Ramos (cell line): ENCODE data around the gene DYSF.

ENCODE experiments used
- in situ Hi-C: fragments of 300-500 bp; cut with MboI; formaldehyde crosslinking; loops from one replicate; pipeline ENCODE4 v1.14.3; 2022; ENCODE audit warnings: low sequenced_read_pairs; ENCODE audit not compliant: unreplicated experiment

DYSF gene

DNA sequence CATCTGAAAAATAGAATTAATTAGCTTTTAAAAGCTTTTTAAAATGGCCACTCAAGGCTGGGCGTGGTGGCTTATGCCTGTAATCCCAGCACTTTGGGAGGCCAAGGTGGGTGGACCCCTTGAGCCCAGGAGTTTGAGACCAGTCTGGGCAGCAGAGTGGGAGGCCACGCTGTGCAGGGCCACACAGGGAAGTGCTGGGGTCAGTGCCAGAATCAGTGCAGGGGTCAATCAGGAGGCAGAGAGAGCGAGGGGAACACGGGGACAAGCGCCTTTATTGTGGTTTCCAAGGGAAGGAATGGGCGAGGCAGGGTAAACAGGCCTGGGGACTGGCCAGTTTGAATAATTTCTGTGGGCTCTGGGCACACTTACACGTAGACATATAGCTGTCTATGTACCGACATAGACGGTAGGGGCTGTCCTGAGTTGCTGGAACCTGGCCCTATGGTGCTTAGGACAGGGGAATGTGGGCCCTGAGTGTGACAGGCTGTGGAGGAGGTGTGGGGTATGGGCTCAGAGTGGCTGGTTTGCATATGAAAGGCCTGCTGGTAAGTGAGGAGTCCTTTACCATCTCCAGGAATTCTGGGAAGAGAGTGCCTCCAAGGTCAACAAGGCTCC, 42.9 kb downstream of the DYSF start:
- in situ Hi-C loops = no loop called here

DNA sequence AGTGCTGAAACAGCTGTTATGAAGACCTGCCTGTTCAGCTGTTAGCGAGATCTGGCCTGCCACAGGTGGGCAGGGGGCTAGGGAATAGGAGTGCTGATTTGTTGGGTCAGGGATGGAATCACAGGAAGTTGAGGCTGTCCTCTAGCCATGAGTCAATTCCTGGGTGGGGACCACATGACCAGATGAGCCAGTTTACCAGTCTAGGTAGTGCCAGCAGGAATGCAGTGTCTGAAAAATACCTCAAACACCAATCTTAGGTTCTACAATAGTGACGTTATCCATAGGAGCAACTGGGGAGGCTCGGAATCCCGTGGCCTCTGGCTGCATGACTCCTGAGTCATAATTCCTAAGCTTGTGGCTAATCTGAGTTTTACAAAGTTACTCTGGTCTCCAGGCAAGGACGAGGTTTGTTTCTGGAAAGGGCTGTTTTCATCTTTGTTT, 44.9 kb downstream of the DYSF start:
- in situ Hi-C loops = no loop called here

- in situ Hi-C loops = no loop called here
These were observed 46.3 kb downstream of the DYSF start for GRCh38 chr2:71499691-71500090.

- in situ Hi-C loops = no loop called here
These were observed 47.2 kb downstream of the DYSF start for GRCh38 chr2:71500426-71501079.

GRCh38 chr2:71502941-71503738, 49.8 kb downstream of the DYSF start:
- in situ Hi-C loops = no loop called here

DNA sequence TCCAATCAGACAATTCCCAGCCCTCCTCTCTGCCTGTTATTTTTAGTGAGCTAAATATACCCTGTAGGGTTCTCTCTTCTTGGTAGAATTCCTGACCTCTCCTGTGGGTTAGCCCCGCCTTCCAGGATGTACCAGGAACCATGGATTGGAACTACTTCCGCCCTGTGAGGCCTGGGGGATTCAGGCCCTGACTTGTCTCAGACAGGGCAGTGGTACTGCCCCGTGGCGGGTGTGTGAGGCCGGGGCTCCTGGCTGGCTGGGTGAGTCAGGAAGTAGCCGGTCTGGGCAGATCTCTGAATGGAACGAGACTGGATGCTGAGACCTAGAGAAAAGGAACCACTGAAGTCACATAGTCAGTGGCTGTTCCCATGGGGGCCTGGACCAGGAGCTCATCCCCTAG, 50.5 kb downstream of the DYSF start:
- in situ Hi-C loops = no loop called here

DNA sequence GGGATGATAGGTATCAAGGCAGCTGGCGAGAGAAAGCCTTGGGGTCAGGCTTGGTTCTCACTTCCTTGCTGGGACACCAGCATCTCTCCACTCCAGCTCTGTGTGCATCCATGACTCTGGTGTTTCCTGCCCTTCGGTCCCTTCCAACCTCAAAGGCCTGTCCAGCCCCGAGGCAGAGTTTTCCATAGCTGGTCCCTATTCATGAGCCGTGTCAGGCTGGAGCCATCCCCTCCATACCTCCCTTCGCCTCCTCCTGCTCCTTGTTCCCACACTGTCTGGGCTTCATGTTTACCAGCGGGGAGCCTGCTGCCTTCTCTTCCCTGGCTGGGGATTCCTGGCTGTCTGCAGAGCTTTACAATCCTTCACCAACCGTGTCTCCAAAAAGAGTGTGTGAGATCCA, 51.2 kb downstream of the DYSF start:
- in situ Hi-C loops = loop anchor here (5.0 kb wide), 1 partner anchor 347 kb away; no protein-coding TSS in a partner anchor

GRCh38 chr2:71505086-71505769, 51.9 kb downstream of the DYSF start:
- in situ Hi-C loops = loop anchor here (5.0 kb wide), 1 partner anchor 348 kb away; no protein-coding TSS in a partner anchor

DNA sequence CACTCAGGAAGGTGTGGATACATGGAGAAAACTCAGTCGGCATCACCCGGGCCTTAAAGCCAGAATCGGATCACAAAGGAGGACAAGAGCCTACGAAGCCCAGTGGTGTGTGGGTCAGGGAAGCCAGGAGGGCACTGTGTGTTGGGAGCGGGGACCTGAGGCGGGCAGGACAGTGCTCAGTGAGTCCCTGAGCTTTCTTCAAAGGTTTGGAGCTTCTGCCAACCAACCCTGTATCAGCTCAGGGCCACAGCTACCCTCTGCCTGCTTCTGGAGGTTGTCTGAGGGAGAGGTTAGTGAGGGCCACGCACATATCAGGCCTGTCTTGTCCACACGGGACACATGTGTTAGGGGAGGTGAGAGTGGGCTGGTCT, 52.4 kb downstream of the DYSF start:
- in situ Hi-C loops = loop anchor here (5.0 kb wide), 1 partner anchor 348 kb away; no protein-coding TSS in a partner anchor

GRCh38 chr2:71506222-71507153, 53.1 kb downstream of the DYSF start:
- in situ Hi-C loops = loop anchor here (5.0 kb wide), 1 partner anchor 349 kb away; no protein-coding TSS in a partner anchor

GRCh38 chr2:71507476-71507875, 54.1 kb downstream of the DYSF start:
- in situ Hi-C loops = loop anchor here (5.0 kb wide), 1 partner anchor 350 kb away; no protein-coding TSS in a partner anchor

- in situ Hi-C loops = loop anchor here (10.0 kb wide), 1 partner anchor 206 kb away; no protein-coding TSS in a partner anchor
These were observed 56.9 kb downstream of the DYSF start for GRCh38 chr2:71510196-71510807.

GRCh38 chr2:71510938-71511337, 57.6 kb downstream of the DYSF start:
- in situ Hi-C loops = loop anchor here (10.0 kb wide), 1 partner anchor 206 kb away; no protein-coding TSS in a partner anchor

DNA sequence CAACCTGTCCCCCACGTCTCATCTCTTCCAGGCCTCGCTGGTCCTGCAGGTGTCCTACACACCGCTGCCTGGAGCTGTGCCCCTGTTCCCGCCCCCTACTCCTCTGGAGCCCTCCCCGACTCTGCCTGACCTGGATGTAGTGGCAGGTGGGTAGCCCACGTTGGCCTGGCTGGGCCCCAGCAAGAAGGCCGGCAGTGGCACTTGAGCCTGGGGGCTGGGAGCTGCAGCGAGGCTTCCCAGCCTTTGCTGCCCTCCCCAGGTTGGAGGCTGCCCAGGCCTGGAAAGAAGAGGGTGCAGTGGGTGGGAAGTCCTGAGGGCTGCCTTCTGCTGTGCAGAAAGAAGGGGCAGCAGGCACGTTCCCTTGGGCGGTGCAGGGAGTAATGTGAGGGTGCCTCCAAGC, 58.4 kb downstream of the DYSF start:
- in situ Hi-C loops = loop anchor here (10.0 kb wide), 1 partner anchor 207 kb away; no protein-coding TSS in a partner anchor

DNA sequence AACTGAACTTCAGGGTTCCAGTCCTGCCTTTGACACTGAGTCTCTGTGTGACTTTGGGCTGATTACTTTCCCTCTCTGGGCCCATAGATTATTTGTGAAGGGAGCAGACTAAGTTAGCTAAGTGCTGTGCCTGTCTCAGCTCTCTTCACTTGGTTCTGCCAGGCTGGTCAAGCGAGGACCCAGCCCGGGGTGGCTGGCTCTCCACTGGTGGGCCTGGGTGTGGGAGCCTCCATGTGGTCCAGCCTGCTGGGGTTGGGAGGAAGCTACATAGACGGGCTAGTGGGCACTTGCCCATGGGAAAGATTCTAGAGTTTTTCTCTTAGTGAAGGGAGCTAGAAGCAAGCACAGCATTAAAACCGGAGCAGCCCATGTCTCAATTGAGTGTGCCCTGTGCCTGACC, 59.0 kb downstream of the DYSF start:
- in situ Hi-C loops = loop anchor here (10.0 kb wide), 1 partner anchor 208 kb away; no protein-coding TSS in a partner anchor

GRCh38 chr2:71513096-71513495, 59.7 kb downstream of the DYSF start:
- in situ Hi-C loops = loop anchor here (10.0 kb wide), 1 partner anchor 208 kb away; no protein-coding TSS in a partner anchor

DNA sequence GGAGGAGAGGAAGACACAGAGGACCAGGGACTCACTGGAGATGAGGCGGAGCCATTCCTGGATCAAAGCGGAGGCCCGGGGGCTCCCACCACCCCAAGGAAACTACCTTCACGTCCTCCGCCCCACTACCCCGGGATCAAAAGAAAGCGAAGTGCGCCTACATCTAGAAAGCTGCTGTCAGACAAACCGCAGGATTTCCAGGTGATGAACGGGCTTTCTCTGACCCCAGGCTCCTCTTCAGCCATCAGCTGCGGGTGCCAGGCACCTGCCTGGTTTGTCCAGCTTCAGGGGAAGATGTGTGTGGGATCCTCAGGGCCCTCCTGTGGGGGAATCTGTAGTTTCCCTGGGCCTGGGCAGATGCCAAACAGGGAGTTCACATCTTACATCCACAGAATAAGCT, 60.4 kb downstream of the DYSF start:
- in situ Hi-C loops = loop anchor here (10.0 kb wide), 1 partner anchor 209 kb away; no protein-coding TSS in a partner anchor

DNA sequence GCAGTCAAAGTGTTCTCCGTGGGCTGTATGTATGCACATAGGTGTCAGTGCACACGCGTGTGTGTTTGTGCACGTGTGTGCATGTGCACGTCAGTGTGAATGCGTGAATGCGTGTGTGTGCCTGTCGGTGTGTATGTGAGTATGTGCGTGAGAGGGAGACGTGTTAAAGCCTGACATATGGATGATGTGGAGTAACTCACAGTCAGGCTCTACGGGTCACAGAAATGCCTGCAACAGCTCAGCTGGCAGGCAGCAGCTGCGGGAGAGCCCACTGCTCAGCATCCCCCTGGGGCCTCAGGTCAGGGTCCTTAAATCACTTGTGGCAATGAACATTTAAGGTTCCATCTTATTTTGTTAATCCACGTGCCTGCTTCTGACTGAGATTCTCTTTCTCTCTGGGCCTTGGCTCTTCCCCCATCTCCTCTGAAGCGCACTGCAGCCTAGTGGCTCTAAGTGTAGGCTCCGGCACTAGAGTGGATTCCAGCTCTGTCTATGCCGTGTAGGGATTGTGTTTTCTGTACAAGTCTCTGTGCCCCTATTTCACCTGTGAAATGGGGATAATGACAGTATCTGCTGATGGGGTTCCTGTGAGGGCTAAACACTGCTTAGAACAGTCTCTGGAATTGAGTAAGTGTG, 63.0 kb downstream of the DYSF start:
- in situ Hi-C loops = loop anchor here (10.0 kb wide), 1 partner anchor 212 kb away; no protein-coding TSS in a partner anchor
